GM21528 (cell line): ENCODE measurements around the gene EFL1.

Source experiments
- ATAC-seq: cut with Tn5 transposase; IDR thresholded peaks from one replicate; pipeline ENCODE4 v1.9.1; 2021; ENCODE audit warnings: mild to moderate bottlenecking, moderate library complexity; ENCODE audit not compliant: unreplicated experiment, low FRiP score

The EFL1 gene

GRCh38 chr15:82093325-82093724 is 169.2 kb downstream of the EFL1 start:
- ATAC-seq: no peak

- no peak for ATAC-seq
These were observed 170.8 kb downstream of the EFL1 start for GRCh38 chr15:82091636-82092140.

- no peak for ATAC-seq
These were observed 176.1 kb downstream of the EFL1 start for GRCh38 chr15:82086243-82086995.

GRCh38 chr15:82081914-82082762 is 180.4 kb downstream of the EFL1 start:
- ATAC-seq: no peak

GRCh38 chr15:82080774-82081173 is 181.8 kb downstream of the EFL1 start:
- ATAC-seq: no peak
